Neural cell (in vitro differentiated cells): ENCODE results near the gene KHK. TPM values are rescaled to one million over a fixed set of nuclear protein-coding genes. Genes with fewer than 3 reads are reported as not detected.

Experiments used
- H2AFZ ChIP-seq: fragments of 200-600, 300-800 bp; sonication (generic), shearing (Covaris generic); 2 replicates; pipeline ENCODE4 v1.6.0; 2014; ENCODE audit warnings: low read depth, mild to moderate bottlenecking, antibody characterized with exemption, low read length, moderate library complexity
- H3F3A ChIP-seq: fragments of 200-600 bp; shearing (Covaris generic); 2 replicates; pipeline ENCODE4 v1.6.1; 2016; ENCODE audit warnings: mild to moderate bottlenecking, moderate library complexity, mixed read lengths, antibody characterized with exemption, low read length; ENCODE audit not compliant: insufficient read depth, poor library complexity, severe bottlenecking
- H3K27ac ChIP-seq: fragments of 200-600, 300-800 bp; sonication (generic), shearing (Covaris generic); 2 replicates; pipeline ENCODE4 v1.5.1; 2014; ENCODE audit warnings: mild to moderate bottlenecking, low read length, moderate library complexity
- H3K27me3 ChIP-seq: fragments of 300-800, 200-600 bp; sonication (generic), shearing (Covaris generic); 2 replicates; pipeline ENCODE4 v1.6.0; 2014; ENCODE audit warnings: mild to moderate bottlenecking, low read depth, low read length, moderate library complexity; ENCODE audit not compliant: insufficient read depth
- H3K36me3 ChIP-seq: fragments of 300-800, 200-600 bp; sonication (generic), shearing (Covaris generic); 2 replicates; pipeline ENCODE4 v1.5.1; 2014; ENCODE audit warnings: mild to moderate bottlenecking, antibody characterized with exemption, low read length, moderate library complexity; ENCODE audit not compliant: insufficient read depth
- H3K4me2 ChIP-seq: fragments of 300-800, 200-600 bp; sonication (generic), shearing (Covaris generic); 2 replicates; pipeline ENCODE4 v1.6.0; 2014; ENCODE audit warnings: mild to moderate bottlenecking, low read length
- H3K4me3 ChIP-seq: fragments of 300-800, 200-600 bp; sonication (generic), shearing (Covaris generic); 2 replicates; pipeline ENCODE4 v1.5.1; 2014; ENCODE audit warnings: mild to moderate bottlenecking, low read length, moderate library complexity
- H3K79me2 ChIP-seq: fragments of 200-600 bp; shearing (Covaris generic); replicated peaks from 2 replicates; pipeline ENCODE4 v1.6.0; 2014; ENCODE audit warnings: mild to moderate bottlenecking, low read length, moderate library complexity; ENCODE audit not compliant: insufficient read depth
- H3K9ac ChIP-seq: fragments of 300-800, 200-600 bp; sonication (generic), shearing (Covaris generic); 2 replicates; pipeline ENCODE4 v1.6.1; 2016; ENCODE audit warnings: mild to moderate bottlenecking, low read length, mixed read lengths
- H3K9me2 ChIP-seq: fragments of 200-600 bp; shearing (Covaris generic); 2 replicates; pipeline ENCODE4 v1.6.1; 2016; ENCODE audit warnings: mild to moderate bottlenecking, low read length, mixed read lengths; ENCODE audit not compliant: insufficient read depth
- H3K9me3 ChIP-seq: fragments of 200-600, 300-800 bp; sonication (generic), shearing (Covaris generic); 2 replicates; pipeline ENCODE4 v1.6.1; 2016; ENCODE audit warnings: mild to moderate bottlenecking, mixed run types, low read length, moderate library complexity, mixed read lengths
- H4K20me1 ChIP-seq: fragments of 200-600 bp; shearing (Covaris generic); 2 replicates; pipeline ENCODE4 v1.6.1; 2016; ENCODE audit warnings: mild to moderate bottlenecking, mixed run types; ENCODE audit not compliant: insufficient read depth
- EP300 ChIP-seq: fragments of 450-650 bp; conservative IDR thresholded peaks from 2 replicates; pipeline ENCODE4 v1.6.1; 2014; ENCODE audit warnings: antibody characterized with exemption, mild to moderate bottlenecking, moderate library complexity; ENCODE audit not compliant: poor library complexity, severe bottlenecking
- EZH2 ChIP-seq: fragments of 200-600, 300-800 bp; shearing (Covaris generic), sonication (generic); IDR thresholded peaks from 2 replicates; pipeline ENCODE4 v1.6.1; 2014; ENCODE audit warnings: antibody characterized with exemption, low read length, borderline replicate concordance, mild to moderate bottlenecking; ENCODE audit not compliant: insufficient read depth, poor library complexity, severe bottlenecking
- MXI1 ChIP-seq: fragments of 450-650 bp; conservative IDR thresholded peaks from 2 replicates; pipeline ENCODE4 v1.6.1; 2014; ENCODE audit warnings: antibody characterized with exemption, mild to moderate bottlenecking; ENCODE audit not compliant: poor library complexity, severe bottlenecking
- POLR2AphosphoS5 ChIP-seq: IDR thresholded peaks from 2 replicates; pipeline ENCODE4 v1.6.1; 2012
- RAD21 ChIP-seq: fragments of 450-650 bp; conservative IDR thresholded peaks from 2 replicates; pipeline ENCODE4 v1.6.1; 2014; ENCODE audit warnings: antibody characterized with exemption, mild to moderate bottlenecking, moderate library complexity
- REST ChIP-seq: IDR thresholded peaks from 2 replicates; pipeline ENCODE4 v1.6.1; 2012; ENCODE audit warnings: borderline replicate concordance
- SMC3 ChIP-seq: fragments of 450-650 bp; conservative IDR thresholded peaks from 2 replicates; pipeline ENCODE4 v1.6.1; 2014; ENCODE audit warnings: antibody characterized with exemption, mild to moderate bottlenecking, moderate library complexity; ENCODE audit not compliant: poor library complexity
- TAF1 ChIP-seq: IDR thresholded peaks from 2 replicates; pipeline ENCODE4 v1.6.1; 2012; ENCODE audit warnings: low read depth
- polyA plus RNA-seq: library from polyadenylated mRNA; depleted of rRNA; stranded (reverse); fragments of >200 nt; gene quantifications from 2 replicates; pipeline ENCODE4 v1.2.3, GENCODE V29; 2014
- TF ChIP-seq, protein P1 (sequence below): fragments of 450-650 bp; IDR thresholded peaks from 2 replicates; pipeline ENCODE4 v1.5.1; 2014; ENCODE audit warnings: antibody characterized with exemption, mild to moderate bottlenecking, moderate library complexity; ENCODE audit not compliant: poor library complexity, severe bottlenecking

KHK gene
- polyA plus RNA-seq, 1 donor from 2014 or later = 4.1 TPM

- Histone ChIP-seq H3K9me2 (no peaks in the 10 kb centered on the region), H3K9me3 (no peaks in the 10 kb centered on the region), H3K27ac (no peak overlapping the region), H3K79me2 (no peaks in the 10 kb centered on the region), H3K36me3 (no peaks in the 10 kb centered on the region), H3K4me3 (no peak overlapping the region), H4K20me1 (no peaks in the 10 kb centered on the region), H3K9ac (no peak overlapping the region), H2AFZ (no peak overlapping the region), H3K27me3 (peaks cover 19% of the 10 kb centered on the region), H3K4me2 (no peak overlapping the region), H3F3A (no peaks in the 10 kb centered on the region)
- TF ChIP-seq REST = no peak
- TF ChIP-seq EP300 = no peak
- no peak for TF ChIP-seq EZH2
These were observed 28.9 kb downstream of the KHK start for GRCh38 chr2:27115519-27115918.

GRCh38 chr2:27117995-27118524, 31.5 kb downstream of the KHK start:
- Histone ChIP-seq H3K9ac (peak overlapping the region; percentile 60), H3K9me2 (no peaks in the 10 kb centered on the region), H3K4me3 (peak overlapping the region; percentile 83), H3K27me3 (peaks cover 23% of the 10 kb centered on the region), H3K79me2 (no peaks in the 10 kb centered on the region), H3F3A (no peaks in the 10 kb centered on the region), H3K9me3 (no peaks in the 10 kb centered on the region), H3K4me2 (peak overlapping the region; percentile 65), H3K36me3 (no peaks in the 10 kb centered on the region), H2AFZ (peak overlapping the region; percentile 60), H3K27ac (no peak overlapping the region), H4K20me1 (no peaks in the 10 kb centered on the region)
- TF ChIP-seq EP300 = no peak
- TF ChIP-seq TAF1 = no peak
- TF ChIP-seq, protein P1, sequence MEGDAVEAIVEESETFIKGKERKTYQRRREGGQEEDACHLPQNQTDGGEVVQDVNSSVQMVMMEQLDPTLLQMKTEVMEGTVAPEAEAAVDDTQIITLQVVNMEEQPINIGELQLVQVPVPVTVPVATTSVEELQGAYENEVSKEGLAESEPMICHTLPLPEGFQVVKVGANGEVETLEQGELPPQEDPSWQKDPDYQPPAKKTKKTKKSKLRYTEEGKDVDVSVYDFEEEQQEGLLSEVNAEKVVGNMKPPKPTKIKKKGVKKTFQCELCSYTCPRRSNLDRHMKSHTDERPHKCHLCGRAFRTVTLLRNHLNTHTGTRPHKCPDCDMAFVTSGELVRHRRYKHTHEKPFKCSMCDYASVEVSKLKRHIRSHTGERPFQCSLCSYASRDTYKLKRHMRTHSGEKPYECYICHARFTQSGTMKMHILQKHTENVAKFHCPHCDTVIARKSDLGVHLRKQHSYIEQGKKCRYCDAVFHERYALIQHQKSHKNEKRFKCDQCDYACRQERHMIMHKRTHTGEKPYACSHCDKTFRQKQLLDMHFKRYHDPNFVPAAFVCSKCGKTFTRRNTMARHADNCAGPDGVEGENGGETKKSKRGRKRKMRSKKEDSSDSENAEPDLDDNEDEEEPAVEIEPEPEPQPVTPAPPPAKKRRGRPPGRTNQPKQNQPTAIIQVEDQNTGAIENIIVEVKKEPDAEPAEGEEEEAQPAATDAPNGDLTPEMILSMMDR = no peak
- TF ChIP-seq MXI1 = no peak
- no peak for TF ChIP-seq POLR2AphosphoS5
- TF ChIP-seq REST = no peak
- TF ChIP-seq RAD21 = no peak
- no peak for TF ChIP-seq SMC3
- no peak for TF ChIP-seq EZH2
